Endothelial cell of umbilical vein (primary cell): Measurements from ENCODE around the gene TYW1.
"Not testable (repeated sequence)": the region's sequence is repeated elsewhere in the genome, so short reads cannot be mapped to it uniquely, and the experiment has no call there.

Source experiments
- CTCF ChIP-seq, 2 donors: IDR thresholded peaks; 1 replicate in 1 of 2; 2 replicates in 1 of 2; pipeline ENCODE4 v1.5.1; 2011; ENCODE audit warnings: low read length in 2 of 2, mild to moderate bottlenecking in 2 of 2, moderate library complexity in 2 of 2, control low read depth in 1 of 2, inconsistent platforms in 1 of 2, low read depth in 1 of 2; ENCODE audit not compliant: insufficient read depth in 1 of 2; ENCODE audit errors: extremely low read depth in 1 of 2
- EZH2 ChIP-seq: IDR thresholded peaks from 2 replicates; pipeline ENCODE4 v1.6.1; 2012; ENCODE audit warnings: borderline replicate concordance, low read depth, mild to moderate bottlenecking, moderate library complexity, low read length, inconsistent platforms; ENCODE audit not compliant: severe bottlenecking
- FOS ChIP-seq: IDR thresholded peaks from 2 replicates; pipeline ENCODE4 v1.6.1; 2011; ENCODE audit warnings: mild to moderate bottlenecking, low read length, moderate library complexity, borderline replicate concordance; ENCODE audit not compliant: insufficient read depth
- GATA2 ChIP-seq: IDR thresholded peaks from 2 replicates; pipeline ENCODE4 v1.7.0; 2011; ENCODE audit warnings: low read depth, mild to moderate bottlenecking, moderate library complexity, mixed read lengths, low read length; ENCODE audit not compliant: insufficient read length, insufficient read depth
- MYC ChIP-seq: IDR thresholded peaks from one replicate; pipeline ENCODE4 v1.6.1; 2011; ENCODE audit warnings: mild to moderate bottlenecking, low read depth, low read length
- POLR2A ChIP-seq: IDR thresholded peaks from 2 replicates; pipeline ENCODE4 v1.6.1; 2012; ENCODE audit warnings: low read depth, mild to moderate bottlenecking, control low read depth, low read length
- POLR2AphosphoS5 ChIP-seq: IDR thresholded peaks from 2 replicates; pipeline ENCODE4 v1.6.1; 2012; ENCODE audit warnings: low read depth, mild to moderate bottlenecking, control low read depth, low read length, moderate library complexity; ENCODE audit not compliant: insufficient read depth
- TF ChIP-seq, protein P1 (sequence below): IDR thresholded peaks from 2 replicates; pipeline ENCODE4 v1.6.1; 2011; ENCODE audit not compliant: insufficient read depth, insufficient read length

DNA sequence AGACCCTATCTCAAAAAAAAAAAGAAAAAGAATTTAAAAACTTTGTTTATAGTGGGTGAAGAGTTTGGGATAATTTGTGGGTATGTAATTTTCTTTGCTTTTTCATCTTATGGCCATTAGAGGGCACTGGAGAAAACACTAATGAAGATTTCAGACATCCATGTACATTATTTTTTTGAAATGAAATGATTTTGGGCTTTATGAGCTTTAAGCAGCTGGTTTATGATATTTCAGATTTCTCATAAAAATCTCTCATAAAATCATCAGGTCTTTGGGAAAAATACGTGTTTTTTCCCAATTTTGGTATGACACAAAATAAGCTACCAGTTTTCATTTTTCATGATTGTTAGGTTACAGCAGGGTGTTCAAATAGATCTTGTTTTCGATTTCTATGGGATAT, 44.2 kb downstream of the TYW1 start:
- not testable (repeated sequence) for TF ChIP-seq EZH2, POLR2AphosphoS5, POLR2A, FOS, MYC, GATA2
- peak in 1 of 2 donors; percentile 9 for TF ChIP-seq CTCF (IDR thresholded peaks at IDR 0.05; ENCODE audit: extremely low read depth in 1 of 2, insufficient read depth in 1 of 2, low read depth in 1 of 2, low read length in 2 of 2)
- TF ChIP-seq, protein P1, sequence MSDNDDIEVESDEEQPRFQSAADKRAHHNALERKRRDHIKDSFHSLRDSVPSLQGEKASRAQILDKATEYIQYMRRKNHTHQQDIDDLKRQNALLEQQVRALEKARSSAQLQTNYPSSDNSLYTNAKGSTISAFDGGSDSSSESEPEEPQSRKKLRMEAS = not testable (repeated sequence)
